GM18907 (cell line): ENCODE measurements around the gene SH3BP4.

Experiments used
- ATAC-seq: cut with Tn5 transposase; IDR thresholded peaks from one replicate; pipeline ENCODE4 v1.9.1; 2021; ENCODE audit warnings: mild to moderate bottlenecking, moderate library complexity; ENCODE audit not compliant: unreplicated experiment

The SH3BP4 gene, protein sequence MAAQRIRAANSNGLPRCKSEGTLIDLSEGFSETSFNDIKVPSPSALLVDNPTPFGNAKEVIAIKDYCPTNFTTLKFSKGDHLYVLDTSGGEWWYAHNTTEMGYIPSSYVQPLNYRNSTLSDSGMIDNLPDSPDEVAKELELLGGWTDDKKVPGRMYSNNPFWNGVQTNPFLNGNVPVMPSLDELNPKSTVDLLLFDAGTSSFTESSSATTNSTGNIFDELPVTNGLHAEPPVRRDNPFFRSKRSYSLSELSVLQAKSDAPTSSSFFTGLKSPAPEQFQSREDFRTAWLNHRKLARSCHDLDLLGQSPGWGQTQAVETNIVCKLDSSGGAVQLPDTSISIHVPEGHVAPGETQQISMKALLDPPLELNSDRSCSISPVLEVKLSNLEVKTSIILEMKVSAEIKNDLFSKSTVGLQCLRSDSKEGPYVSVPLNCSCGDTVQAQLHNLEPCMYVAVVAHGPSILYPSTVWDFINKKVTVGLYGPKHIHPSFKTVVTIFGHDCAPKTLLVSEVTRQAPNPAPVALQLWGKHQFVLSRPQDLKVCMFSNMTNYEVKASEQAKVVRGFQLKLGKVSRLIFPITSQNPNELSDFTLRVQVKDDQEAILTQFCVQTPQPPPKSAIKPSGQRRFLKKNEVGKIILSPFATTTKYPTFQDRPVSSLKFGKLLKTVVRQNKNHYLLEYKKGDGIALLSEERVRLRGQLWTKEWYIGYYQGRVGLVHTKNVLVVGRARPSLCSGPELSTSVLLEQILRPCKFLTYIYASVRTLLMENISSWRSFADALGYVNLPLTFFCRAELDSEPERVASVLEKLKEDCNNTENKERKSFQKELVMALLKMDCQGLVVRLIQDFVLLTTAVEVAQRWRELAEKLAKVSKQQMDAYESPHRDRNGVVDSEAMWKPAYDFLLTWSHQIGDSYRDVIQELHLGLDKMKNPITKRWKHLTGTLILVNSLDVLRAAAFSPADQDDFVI

DNA sequence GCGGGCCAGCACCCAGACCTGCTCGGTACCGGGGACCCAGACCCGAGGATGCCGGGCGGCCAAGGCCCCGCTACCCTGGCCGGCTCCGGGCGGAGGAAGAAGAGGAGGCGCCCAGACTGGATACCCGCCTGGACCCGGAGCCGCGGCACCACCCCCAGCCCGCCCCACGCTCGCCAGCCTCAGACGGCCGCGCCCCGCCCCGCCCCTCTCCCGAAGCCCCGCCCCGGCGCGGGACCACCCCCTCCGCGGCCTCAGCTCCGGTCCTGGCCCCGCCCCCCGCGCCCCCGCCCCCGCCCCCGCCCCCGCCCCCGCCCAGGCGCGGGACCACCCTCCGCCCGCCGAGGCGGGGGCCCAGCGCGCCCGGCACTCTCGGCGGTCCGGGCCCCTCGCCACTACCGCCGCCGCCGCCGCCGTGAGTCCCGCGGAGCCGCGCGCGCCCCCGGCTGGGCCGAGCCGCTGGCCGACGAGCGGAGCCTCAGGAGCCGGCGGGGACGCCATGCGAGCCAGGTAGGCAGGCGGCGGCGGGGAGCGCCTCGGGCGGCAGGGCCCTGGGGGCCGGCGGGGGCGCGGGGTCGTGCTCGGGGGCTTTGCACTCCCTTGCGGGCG lies at the start of gene SH3BP4:
Gene SH3BP4 (plus strand): TSS at position 354 of the 606 bp plus-strand sequence. CDS start 82,986 bp downstream, outside the sequence.
- ATAC-seq, result no peak

GRCh38 chr2:234904785-234905184 lies 47.0 kb upstream of the SH3BP4 start:
- ATAC-seq, result no peak

DNA sequence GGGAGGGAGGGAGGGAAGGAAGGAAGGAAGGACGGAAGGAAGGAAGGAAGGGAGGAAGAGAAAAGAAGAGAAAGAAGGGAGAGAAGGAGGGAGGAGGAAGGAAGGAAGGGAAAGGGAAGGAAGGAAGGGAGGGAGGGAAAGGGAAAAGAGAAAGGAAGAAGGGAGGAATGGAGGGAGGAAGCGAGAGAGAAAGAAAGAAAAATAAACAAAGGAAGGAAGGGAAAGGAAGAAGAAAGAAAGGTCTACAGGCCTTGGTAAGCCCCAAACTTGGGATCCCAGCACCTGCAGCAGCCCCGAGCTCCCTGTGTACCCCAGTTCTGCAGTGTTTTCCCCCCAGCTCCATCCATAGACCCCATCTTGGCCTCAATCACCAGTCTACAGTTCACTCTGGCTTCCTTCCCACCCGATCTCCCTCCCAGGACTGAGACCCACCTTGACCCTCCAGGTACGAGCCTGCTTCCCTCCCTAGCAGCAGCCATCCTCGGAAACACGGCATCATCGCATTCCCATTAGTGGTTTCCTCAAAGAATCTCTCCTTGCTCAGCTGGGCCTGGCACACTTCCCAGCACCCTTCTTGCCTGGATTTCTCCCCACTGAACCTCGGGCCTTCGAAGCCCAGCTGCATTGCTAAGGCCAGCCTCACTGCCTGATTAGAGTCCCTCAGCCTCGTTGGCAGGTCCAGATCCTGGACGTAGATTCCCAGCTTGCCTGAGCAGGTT lies 46.1 kb upstream of the SH3BP4 start:
- ATAC-seq, result no peak

GRCh38 chr2:234910186-234910679 lies 41.6 kb upstream of the SH3BP4 start:
- ATAC-seq, result no peak

DNA sequence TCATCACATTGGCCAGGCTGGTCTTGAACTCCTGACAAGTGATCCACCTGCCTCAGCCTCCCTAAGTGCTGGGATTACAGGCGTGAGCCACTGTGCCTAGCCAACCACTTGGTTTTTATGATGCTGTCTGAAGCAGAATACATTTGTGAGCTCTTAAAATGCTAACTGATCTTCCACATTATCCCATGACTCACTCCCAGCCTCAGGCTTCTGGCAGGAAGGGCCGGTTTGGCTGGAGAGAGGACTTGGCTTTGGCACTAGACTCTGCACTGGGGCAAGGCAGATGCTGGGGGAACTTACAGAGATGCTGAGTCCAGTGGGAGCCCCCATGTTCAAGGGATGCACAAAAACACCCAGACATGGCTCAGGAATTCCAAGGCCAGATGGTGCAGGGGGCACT lies 40.5 kb upstream of the SH3BP4 start:
- no peak for ATAC-seq

DNA sequence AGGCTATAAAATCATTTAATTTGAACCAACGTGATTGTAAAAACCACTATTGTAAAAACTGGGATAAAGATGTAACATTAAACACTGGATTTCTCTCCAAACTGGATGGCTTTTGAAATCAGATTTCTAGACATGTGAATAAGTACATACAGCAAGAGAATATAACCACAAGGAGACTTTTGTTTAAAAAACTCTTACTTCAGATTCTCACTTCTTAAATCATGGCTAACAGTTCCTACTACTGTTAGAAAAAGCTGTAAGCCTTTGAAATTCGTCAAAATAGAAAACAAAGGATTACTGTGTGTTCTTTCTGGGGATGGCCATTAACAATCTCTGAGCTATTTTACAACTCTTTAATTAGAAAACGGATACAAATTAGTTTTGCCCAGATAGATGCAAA lies 39.4 kb upstream of the SH3BP4 start:
- ATAC-seq, result no peak

- no peak for ATAC-seq
Measured at GRCh38 chr2:234913208-234913626, 38.6 kb upstream of the SH3BP4 start.

GRCh38 chr2:234914371-234915154 lies 37.3 kb upstream of the SH3BP4 start:
- ATAC-seq, result no peak

DNA sequence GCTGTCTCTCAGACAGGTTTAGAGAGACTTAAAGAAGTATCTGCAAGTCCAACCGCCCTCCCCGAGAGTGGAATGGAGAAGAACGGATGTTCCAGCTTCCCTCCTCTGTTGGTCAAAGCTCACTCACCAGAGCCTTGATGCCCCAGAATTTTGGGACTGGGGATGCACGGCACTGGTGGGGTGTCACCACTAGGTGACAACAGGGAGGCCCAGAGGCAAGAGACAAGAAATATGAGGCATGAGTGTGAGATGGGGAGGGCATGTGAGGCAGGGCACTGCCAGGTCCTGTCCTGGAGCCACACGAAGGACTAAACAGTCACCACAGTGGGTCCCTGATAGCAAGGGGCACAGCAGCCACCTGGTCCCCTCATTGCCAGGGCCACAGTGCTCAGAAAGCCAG lies 35.1 kb upstream of the SH3BP4 start:
- ATAC-seq, result no peak

- ATAC-seq, result no peak
Measured at GRCh38 chr2:234917211-234917975, 34.4 kb upstream of the SH3BP4 start.

GRCh38 chr2:234919711-234920110 lies 32.1 kb upstream of the SH3BP4 start:
- no peak for ATAC-seq

GRCh38 chr2:234920836-234921235 lies 31.0 kb upstream of the SH3BP4 start:
- no peak for ATAC-seq

GRCh38 chr2:234929002-234929401 lies 22.8 kb upstream of the SH3BP4 start:
- ATAC-seq, result no peak

GRCh38 chr2:234930397-234930796 lies 21.4 kb upstream of the SH3BP4 start:
- ATAC-seq, result no peak

DNA sequence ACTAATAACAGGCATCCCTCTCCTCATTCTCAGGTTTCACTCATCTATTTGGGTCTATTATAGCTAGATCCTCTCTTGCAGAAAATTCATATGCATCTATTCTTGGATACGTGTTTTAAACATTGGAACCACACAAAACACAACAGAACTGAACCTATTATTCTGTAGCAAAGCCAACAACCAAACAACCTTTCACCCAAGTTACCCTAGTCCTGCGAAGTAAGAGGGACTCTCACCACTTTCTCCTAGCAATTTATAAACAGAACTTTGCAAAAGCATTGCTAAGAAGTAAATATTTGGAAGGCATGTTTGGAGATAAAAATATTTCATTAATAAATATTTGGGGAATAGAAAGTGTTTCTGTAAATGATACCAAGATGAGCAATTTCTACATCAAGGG lies 20.4 kb upstream of the SH3BP4 start:
- ATAC-seq, result no peak

DNA sequence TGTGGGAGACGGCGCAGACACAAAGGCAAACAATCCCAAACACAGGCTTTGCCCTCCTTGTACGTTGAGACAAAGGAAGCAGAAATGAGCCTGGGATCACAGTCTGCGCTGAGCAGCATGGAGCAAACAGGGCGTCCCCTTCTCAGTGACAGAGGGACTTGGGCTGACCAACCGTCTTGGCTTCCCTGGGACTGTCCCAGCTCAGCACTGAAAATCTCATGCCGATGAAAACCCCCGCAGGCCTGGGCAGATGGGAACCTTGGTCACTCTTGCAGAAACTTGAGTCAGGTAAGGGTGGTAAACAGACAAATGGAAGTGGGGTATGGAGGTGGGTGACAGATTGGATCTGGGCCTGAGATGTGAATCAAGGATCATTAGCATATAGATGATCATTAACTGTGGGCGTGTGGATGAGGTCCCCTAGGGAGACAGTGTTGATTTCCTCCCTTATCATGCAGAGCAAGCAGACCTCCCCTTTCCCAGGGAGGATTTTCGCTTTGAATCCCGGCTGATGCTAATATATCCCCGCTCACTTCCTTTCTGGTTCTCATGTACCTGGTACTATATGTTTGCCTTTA lies 19.1 kb upstream of the SH3BP4 start:
- no peak for ATAC-seq

DNA sequence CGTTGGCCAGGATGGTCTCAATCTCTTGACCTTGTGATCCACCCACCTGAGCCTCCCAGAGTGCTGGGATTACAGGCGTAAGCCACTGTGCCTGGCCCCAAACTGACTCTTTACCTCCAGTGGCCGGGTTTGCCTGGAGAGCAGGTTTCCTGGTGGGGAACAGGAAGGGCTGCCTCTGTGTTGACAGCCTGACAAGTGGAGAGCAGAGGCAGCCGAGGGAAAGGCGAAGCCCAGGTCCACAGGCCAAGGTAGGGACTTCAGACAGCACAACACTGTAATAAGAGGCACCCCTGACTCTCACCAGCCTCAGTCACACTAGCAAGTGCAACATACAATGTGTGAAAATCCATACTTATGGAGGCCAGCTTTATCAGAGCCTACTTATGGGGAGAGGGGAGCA lies 16.5 kb upstream of the SH3BP4 start:
- no peak for ATAC-seq

DNA sequence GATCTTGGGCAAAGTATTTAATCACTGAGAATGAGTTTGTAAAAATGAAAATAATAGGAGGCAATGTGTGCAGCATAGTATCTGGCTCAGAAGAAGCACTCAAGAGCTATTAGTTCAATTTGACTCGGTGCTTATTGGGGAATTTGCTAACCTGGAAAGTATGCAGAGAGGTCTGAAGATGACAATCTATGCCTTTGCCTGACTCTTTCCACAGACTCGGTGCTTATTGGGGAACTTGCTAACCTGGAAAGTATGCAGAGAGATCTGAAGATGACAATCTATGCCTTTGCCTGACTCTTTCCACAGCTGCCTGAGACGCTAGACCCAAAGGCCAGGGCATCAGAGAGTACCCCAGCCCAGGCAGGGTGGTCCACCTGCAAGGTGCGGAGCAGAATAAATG lies 12.2 kb upstream of the SH3BP4 start:
- no peak for ATAC-seq

DNA sequence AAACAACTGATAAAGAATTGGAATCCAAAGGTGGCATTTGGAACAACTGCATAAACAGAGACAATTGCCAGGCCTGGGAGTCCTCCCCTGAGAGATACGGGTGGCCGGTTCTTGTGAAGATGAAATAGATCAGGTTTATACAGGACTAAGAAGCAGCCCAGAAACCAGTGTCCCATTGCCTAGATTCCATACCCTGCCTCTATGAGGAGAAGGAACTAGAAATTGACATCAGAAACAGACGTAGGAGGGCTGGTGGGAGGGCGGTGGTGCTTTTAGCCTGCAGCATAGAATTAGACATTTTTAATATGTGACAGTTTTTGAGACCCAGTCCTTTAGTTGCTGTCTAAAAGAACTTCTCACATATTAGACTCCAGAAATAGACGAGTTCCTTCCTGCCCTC lies 11.8 kb upstream of the SH3BP4 start:
- no peak for ATAC-seq
